ENCODE results near the gene OSM. TPM values are rescaled to one million over a fixed set of nuclear protein-coding genes. Genes with fewer than 3 reads are reported as not detected.

Gene OSM
- total RNA-seq, 1 donor = 240 TPM

DNA sequence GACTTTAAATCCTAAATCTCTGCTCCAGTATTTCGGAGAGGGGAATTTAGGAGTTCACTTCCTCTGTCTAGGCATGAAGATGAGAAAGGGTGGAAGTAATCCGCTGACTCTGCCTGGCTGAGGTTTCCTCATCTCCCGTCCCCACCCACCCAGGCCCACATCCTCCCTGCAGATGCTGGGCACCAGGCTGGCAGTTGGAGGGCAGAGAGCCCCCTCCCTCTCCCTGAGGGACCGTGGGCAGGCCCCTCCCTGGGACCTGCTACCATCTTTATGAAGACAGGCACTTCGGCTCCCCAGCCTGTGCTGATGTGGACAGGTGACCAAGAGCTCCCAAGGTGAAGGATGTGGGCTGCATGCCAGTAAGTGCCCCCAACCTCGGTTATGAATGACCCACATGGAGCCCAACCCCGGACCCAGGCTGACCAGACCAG is 16.0 kb upstream of the OSM start:
- peaks cover 49% of the 10 kb centered on the region for H3K4me1 ChIP-seq (ENCODE audit: insufficient read depth, low read length)
- H3K4me3 ChIP-seq (ENCODE audit: low read length) = no peak overlapping the region
- no peaks in the 10 kb centered on the region for H3K9me3 ChIP-seq (ENCODE audit: low read depth, low read length)
- H3K27me3 ChIP-seq (ENCODE audit: insufficient read depth, low read length) = no peaks in the 10 kb centered on the region

DNA sequence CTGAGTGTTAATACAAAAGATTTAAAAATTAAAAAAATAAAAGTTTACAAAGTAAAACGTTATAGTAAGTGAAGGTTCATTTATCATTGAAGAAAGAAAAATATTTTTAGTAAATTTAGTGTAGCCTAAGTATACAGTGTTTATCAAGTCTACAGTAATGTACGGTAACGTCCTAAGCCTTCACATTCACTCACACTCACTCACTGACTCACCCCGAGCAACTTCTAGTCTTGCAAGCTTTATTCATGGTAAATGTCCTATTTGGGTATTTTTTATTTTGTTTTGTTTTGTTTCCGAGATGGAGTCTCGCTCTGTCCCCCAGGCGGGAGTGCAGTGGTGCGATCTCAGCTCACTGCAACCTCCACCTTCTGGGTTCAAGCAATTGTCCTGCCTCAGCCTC is 13.9 kb upstream of the OSM start:
- Histone ChIP-seq H3K27me3 (ENCODE audit: insufficient read depth, low read length) (no peaks in the 10 kb centered on the region), H3K4me3 (ENCODE audit: low read length) (no peak overlapping the region), H3K9me3 (ENCODE audit: low read depth, low read length) (no peaks in the 10 kb centered on the region), H3K4me1 (ENCODE audit: insufficient read depth, low read length) (peaks cover 62% of the 10 kb centered on the region)

DNA sequence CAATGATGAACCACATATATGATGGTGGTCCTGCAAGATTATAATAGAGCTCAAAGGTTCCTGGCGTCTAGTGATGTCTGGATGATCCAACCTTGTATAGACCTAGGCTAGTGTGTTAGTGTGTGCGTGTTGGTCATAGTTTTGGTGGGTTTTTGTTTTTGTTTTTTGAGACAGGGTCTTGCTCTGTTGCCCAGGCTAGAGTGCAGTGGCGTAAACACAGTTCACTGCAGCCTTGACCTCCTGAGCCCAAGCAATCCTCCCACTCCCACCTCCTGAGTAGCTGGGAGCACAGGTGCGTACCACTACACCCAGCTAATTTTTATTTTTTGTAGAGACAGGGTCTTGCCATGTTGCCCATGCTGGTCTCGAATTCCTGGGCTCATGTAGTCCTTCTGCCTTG is 13.3 kb upstream of the OSM start:
- peaks cover 64% of the 10 kb centered on the region for H3K4me1 ChIP-seq (ENCODE audit: insufficient read depth, low read length)
- no peaks in the 10 kb centered on the region for H3K27me3 ChIP-seq (ENCODE audit: insufficient read depth, low read length)
- no peak overlapping the region for H3K4me3 ChIP-seq (ENCODE audit: low read length)
- no peaks in the 10 kb centered on the region for H3K9me3 ChIP-seq (ENCODE audit: low read depth, low read length)

DNA sequence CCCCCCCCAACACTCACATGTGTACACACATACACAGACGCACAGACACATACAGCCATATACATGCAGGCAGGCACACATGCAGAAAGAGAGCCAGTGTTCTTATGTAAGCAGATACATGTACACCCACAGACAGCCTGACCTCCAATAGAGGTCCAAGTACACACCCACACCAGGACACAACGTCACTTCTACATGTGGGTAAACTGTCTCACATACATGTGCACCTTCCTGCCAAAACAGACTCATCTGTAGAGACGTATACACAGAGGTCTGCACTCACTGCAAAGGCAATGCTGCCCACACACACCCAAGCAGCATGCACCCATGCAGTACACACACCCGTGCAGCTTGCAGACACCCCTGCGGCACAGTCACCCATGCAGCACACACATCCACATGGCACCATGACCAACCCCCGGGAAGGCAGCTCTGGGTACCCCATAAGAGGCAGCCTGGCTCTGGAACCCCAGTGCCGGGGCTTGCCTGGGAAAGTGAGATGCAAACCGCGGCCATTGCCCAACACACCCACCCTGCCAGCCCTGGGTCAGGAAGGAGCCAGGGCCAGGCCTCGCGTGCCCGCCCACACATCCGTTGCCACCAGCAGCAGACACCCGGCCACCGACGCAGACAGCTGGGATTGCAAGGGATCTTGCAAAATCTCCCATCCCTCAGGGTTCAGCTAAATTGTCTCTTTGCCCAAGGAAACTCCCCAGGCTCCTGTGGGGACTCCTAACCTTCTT is 12.6 kb upstream of the OSM start:
- Histone ChIP-seq H3K4me3 (ENCODE audit: low read length) (no peak overlapping the region), H3K27me3 (ENCODE audit: insufficient read depth, low read length) (no peaks in the 10 kb centered on the region), H3K9me3 (ENCODE audit: low read depth, low read length) (no peaks in the 10 kb centered on the region), H3K4me1 (ENCODE audit: insufficient read depth, low read length) (peaks cover 64% of the 10 kb centered on the region)

DNA sequence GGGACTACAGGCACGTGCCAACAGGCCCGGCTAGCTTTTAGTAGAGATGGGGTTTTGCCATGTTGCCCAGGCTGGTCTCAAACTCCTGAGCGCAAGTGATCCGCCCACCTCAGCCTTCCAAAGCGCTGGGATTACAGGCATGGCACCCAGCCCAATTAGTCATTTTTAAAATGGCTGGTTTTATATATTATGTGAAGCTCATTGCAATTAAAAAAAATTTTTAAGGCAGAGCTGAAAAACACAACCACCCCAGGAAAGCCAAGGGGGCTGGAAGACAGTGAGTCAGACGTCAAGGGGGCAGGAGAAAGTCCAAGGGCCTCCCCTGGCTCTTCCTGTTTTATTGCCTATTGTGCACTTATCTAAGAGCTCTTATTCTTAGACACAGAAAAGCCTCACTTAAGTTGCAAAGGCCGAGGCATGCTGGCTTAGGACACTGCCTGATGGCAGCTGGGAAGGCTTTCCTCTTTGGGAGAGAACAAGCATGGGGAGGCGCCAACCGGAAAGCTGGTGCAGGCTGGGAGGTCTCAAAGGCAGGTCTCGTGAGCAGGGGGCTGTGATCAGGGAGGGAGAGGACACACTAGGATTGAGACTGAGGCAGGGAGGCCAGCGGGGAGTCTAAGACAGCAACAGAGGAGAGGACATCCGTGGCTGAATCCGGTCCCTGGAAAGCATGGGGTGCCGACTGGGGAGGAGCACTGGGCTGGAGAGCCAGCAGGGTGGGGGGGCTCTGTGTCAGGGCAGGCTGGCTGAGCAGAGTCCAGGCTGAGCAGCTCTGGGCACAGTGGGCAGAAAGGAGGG is 11.1 kb upstream of the OSM start:
- Histone ChIP-seq H3K27me3 (ENCODE audit: insufficient read depth, low read length) (no peaks in the 10 kb centered on the region), H3K4me3 (ENCODE audit: low read length) (no peak overlapping the region), H3K4me1 (ENCODE audit: insufficient read depth, low read length) (peaks cover 70% of the 10 kb centered on the region), H3K9me3 (ENCODE audit: low read depth, low read length) (no peaks in the 10 kb centered on the region)

DNA sequence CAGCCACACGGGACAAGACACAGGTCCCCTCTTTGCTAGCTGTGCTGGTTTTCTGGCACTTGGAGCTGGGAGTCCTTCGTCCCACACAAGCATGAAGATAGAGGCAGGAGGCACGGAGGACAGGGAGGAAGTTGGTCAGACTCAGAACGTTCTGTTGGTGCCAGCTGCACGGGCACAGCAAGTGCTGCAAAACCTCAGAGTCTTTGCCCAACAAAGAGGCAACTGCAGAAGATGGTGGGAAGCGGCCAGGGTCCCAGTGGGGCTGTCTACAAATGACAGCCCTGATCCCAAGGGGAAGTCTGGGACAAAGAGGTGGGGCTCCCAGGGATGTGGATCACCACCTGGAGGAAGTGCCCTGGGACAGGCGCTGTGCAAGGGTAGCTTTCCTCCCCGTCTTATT is 9.4 kb upstream of the OSM start:
- H3K4me1 ChIP-seq (ENCODE audit: insufficient read depth, low read length) = peaks cover 78% of the 10 kb centered on the region
- no peaks in the 10 kb centered on the region for H3K9me3 ChIP-seq (ENCODE audit: low read depth, low read length)
- no peaks in the 10 kb centered on the region for H3K27me3 ChIP-seq (ENCODE audit: insufficient read depth, low read length)
- H3K4me3 ChIP-seq (ENCODE audit: low read length) = no peak overlapping the region

DNA sequence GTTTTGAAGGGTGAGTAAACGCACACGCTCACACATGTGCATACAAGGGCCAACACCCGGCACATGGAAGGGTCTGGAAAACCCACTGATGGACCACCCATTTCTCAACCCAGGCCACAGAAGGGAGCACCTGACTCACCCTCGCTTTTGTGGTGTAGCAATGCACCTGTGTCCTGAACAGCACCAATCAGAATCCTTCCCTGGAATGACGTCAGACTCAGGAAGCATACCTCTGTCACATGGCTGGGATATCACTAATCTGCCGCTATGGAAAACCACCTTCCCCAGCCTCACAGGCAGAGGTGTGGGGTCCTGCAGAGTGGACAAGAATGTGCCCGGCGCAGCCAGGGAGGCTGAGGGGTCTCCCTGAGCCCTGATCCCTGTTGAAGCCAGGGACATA is 9.0 kb upstream of the OSM start:
- H3K9me3 ChIP-seq (ENCODE audit: low read depth, low read length) = no peaks in the 10 kb centered on the region
- peaks cover 81% of the 10 kb centered on the region for H3K4me1 ChIP-seq (ENCODE audit: insufficient read depth, low read length)
- no peak overlapping the region for H3K4me3 ChIP-seq (ENCODE audit: low read length)
- no peaks in the 10 kb centered on the region for H3K27me3 ChIP-seq (ENCODE audit: insufficient read depth, low read length)

DNA sequence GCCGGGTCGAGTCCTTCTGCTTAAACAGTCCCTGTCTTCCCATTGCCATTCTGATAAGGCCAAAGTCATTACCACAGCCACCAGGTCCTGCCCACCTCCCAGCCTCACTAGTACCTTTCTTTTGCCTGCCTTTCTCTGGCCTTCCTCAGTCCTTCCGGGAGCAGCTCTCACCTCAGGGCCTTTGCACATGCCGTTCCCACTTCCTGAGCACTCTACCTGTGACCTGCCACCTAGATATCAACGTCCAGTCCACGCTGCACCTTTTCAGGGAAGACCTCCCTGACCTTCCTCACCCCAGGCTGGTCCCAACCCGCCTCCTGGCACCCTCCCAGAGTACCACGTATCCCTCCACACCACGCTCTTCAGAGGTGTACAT is 7.8 kb upstream of the OSM start:
- H3K4me3 ChIP-seq (ENCODE audit: low read length) = no peak overlapping the region

DNA sequence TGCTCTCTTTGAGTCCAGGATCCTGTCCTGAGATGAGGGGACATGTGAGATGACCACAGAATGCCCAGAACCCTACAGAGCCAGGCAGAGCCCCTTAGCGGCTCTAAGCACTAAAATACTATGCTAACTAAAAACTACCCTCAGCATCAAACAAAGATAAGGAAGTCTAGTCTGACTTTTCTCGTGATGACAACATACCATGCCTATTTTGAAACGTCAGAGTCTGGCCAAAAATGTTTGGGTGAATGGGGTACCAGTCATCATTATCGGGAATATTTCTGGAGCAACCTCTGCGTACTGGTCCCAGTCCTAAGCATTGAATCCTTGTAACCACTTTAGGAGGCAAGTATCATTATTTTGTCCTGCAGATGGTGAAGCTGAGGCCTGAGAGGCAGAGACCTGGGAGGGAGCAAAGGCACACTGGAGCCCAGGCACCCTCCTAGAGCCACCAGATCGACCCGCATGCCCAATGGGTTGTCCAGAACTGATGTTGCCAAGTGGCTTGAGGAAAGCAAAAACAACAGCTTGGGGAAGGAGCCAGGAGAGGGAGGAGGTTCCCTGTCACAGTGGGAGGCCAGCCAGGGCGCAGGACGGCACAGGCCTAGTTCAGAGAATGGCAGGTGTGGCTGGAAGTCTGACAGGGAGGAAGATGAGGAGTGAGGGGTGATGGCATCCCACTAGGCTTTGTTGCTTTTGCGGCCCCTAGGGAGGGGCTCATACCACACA is 7.2 kb upstream of the OSM start:
- Histone ChIP-seq H3K9me3 (ENCODE audit: low read depth, low read length) (no peaks in the 10 kb centered on the region), H3K4me3 (ENCODE audit: low read length) (no peak overlapping the region), H3K27me3 (ENCODE audit: insufficient read depth, low read length) (no peaks in the 10 kb centered on the region), H3K4me1 (ENCODE audit: insufficient read depth, low read length) (peaks cover 83% of the 10 kb centered on the region)

More for the DNA sequence above, 7.8 kb upstream of the OSM start:
- Histone ChIP-seq H3K27me3 (ENCODE audit: insufficient read depth, low read length) (no peaks in the 10 kb centered on the region), H3K4me1 (ENCODE audit: insufficient read depth, low read length) (peaks cover 84% of the 10 kb centered on the region), H3K9me3 (ENCODE audit: low read depth, low read length) (no peaks in the 10 kb centered on the region)

DNA sequence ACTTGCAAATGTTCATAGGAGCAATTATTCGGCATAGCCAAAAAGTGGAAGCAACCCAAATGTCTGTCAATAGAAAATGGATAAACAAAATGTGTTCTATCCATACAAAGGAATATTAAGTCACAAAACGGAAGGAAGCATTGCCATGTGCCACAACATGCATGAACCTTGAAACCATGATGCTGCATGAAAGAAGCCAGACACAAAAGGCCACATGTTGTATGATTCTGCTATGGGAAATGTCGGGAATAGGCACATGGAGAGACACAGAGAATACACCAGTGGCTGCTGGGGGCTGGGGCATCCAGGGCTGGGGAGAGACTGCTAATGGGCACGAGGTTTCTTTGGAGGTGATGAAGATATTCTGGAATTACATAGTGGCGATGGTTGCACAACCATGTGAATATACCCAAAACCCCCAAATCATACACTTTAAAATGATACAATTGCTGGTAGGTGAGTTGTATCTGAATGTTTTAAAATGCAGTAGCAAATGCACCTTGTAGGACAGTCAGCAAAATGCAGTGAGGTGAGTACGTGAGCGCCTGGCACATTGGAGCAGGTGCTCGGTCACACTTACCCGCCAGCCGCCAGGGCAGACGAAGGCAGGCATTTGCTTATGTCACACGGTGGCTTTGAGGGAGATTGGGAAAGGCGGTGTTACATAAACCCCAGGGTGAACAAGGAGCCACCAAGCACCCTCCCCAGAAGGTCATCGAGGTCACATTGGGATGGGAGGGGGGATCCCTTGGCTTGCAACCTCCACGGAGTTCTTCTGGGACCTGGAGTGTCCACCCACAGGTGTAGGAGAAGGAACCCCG is 6.3 kb upstream of the OSM start:
- Histone ChIP-seq H3K9me3 (ENCODE audit: low read depth, low read length) (no peaks in the 10 kb centered on the region), H3K27me3 (ENCODE audit: insufficient read depth, low read length) (no peaks in the 10 kb centered on the region), H3K4me3 (ENCODE audit: low read length) (no peak overlapping the region), H3K4me1 (ENCODE audit: insufficient read depth, low read length) (peaks cover 83% of the 10 kb centered on the region)

DNA sequence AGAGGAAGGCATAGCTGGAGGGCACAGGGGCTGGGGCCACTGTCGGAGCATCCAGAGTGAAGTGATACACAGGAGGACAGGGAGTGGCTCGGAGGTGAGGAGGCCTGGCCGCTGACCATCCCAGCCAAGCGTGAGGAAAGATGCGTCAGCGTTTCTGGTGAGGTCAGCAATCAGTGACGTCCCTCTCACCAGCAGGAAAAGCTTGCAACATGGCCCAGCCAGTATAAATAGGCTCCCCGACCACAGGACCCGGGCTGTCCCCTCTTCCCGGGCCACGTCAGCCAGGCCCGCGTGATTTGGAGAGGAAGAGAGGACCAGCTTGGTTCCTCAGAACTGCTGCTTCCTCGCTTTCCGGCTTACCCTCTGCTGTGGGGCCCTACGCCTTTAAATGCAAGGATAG is 4.2 kb upstream of the OSM start:
- no peaks in the 10 kb centered on the region for H3K27me3 ChIP-seq (ENCODE audit: insufficient read depth, low read length)
- no peak overlapping the region for H3K4me3 ChIP-seq (ENCODE audit: low read length)
- peaks cover 85% of the 10 kb centered on the region for H3K4me1 ChIP-seq (ENCODE audit: insufficient read depth, low read length)
- H3K9me3 ChIP-seq (ENCODE audit: low read depth, low read length) = no peaks in the 10 kb centered on the region

DNA sequence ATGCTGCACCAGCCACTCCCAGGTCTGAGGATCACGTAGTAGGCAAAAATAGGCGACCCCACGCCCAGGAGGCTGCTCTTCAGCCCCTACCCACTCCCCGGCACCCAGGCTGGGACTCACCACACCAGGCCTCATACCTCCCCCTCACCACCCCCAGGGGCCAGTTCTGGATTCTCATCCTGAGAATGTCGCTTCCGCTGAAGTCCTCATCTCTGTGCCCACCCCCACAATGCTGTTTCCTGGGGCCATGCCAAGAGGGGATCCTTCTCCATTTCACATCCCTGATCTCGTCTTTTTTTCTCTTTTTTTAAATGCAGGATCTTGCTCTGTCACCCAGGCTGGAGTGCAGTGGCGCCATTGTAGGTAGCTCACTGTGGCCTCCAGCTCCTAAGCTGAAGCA is 1.7 kb upstream of the OSM start:
- Histone ChIP-seq H3K27me3 (ENCODE audit: insufficient read depth, low read length) (no peaks in the 10 kb centered on the region), H3K9me3 (ENCODE audit: low read depth, low read length) (no peaks in the 10 kb centered on the region), H3K4me3 (ENCODE audit: low read length) (no peak overlapping the region), H3K4me1 (ENCODE audit: insufficient read depth, low read length) (peaks cover 96% of the 10 kb centered on the region)

DNA sequence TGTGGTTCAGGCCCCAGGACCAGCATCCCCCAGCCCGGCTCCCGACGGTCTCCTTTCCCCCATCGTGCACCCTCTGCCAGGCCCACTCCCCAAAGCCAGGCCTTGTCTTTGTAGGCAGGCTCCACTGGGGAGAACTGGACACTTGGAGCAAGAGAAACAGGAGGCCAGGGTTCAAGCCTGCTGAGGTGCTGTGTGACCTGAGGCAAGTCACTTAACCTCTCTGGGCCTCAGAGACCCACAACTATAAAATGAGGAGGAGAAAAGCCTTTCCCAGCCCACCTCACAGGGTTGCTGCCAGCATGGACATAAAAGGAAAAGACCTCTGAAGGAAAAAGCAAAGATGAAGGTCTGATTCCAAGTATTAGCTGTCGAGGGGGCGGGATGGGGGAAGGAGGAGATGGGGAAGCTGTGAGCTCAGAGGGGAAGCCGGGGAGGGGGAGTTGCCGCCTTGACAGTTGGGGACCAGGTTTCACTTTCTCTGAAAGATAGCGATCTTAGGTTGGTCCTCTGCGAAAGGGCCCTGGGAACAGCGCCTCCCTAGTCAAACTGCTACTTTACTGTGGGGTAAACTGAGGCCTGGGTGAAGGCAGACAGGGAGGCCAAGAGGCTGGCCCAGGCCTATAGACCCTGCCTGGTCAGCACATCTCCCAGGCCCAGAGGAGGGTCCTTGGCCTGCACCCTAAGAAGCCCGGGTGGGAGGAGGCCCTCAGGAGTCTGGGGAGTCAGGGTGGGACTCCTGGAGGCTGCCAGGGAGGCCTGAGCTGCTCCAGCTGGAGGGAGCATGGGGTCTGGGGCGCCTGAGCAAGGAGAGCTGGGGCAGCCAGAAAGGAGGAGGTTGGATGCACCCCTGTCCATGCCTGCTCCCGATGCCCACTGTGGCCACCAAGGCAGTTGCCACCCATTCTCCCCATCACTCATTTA is 991 bp upstream of the OSM start:
- Histone ChIP-seq H3K4me3 (ENCODE audit: low read length) (peak overlapping the region; percentile 61), H3K9me3 (ENCODE audit: low read depth, low read length) (no peaks in the 10 kb centered on the region), H3K27me3 (ENCODE audit: insufficient read depth, low read length) (no peaks in the 10 kb centered on the region), H3K4me1 (ENCODE audit: insufficient read depth, low read length) (peaks cover 96% of the 10 kb centered on the region)
